ENCODE measurements around the gene ANO9.

ANO9 gene

DNA sequence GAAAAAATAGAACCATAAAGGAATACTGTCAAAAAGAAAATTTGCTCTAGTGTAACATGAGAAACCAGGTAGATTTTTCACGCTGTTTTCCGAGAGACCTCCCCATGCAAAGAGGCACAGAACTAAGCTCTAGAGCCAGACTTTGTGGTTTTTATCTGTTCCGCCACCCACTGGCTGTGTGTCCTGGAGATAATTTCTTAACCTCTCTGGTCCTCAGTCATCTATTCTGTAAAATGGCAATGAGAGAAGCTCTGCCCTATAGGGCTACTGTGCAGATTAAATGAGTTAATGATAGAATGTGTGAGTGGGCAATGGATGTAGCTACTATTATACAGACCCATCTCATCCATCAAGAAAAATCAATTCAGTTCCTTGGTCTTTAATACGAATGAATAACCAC lies 17.6 kb downstream of the ANO9 start:
- DNase-seq (ENCODE audit: low read depth) = no peak
- TF ChIP-seq, protein P1, sequence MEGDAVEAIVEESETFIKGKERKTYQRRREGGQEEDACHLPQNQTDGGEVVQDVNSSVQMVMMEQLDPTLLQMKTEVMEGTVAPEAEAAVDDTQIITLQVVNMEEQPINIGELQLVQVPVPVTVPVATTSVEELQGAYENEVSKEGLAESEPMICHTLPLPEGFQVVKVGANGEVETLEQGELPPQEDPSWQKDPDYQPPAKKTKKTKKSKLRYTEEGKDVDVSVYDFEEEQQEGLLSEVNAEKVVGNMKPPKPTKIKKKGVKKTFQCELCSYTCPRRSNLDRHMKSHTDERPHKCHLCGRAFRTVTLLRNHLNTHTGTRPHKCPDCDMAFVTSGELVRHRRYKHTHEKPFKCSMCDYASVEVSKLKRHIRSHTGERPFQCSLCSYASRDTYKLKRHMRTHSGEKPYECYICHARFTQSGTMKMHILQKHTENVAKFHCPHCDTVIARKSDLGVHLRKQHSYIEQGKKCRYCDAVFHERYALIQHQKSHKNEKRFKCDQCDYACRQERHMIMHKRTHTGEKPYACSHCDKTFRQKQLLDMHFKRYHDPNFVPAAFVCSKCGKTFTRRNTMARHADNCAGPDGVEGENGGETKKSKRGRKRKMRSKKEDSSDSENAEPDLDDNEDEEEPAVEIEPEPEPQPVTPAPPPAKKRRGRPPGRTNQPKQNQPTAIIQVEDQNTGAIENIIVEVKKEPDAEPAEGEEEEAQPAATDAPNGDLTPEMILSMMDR (IDR thresholded peaks at IDR 0.05; ENCODE audit: low read length, missing control alignments) = no peak
- no peak overlapping the region for H3K4me3 ChIP-seq (replicated peaks; ENCODE audit: low read depth, low read length)

DNA sequence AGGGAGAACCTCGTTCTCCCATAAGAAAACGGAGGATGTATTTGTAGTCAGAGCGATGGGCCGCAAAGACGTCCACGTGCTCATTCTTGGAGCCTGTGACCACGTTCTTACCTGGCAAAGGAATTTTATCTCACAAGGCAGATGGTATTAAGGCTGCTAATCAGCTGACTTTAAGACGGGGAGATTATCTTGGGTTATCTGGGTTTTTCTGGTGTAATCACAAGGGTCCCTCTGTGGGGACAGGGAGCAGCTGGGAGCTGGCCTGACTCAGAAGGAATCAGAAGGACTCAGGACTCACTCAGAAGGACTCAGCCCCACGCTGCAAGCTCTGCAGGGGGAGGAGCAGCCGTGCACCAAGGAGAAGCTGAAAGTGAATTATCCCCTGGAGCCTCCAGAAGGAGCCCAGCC lies 19.6 kb downstream of the ANO9 start:
- no peak for DNase-seq (ENCODE audit: low read depth)
- no peak overlapping the region for H3K4me3 ChIP-seq (replicated peaks; ENCODE audit: low read depth, low read length)
- TF ChIP-seq, protein P1 (IDR thresholded peaks at IDR 0.05; ENCODE audit: low read length, missing control alignments) = no peak

DNA sequence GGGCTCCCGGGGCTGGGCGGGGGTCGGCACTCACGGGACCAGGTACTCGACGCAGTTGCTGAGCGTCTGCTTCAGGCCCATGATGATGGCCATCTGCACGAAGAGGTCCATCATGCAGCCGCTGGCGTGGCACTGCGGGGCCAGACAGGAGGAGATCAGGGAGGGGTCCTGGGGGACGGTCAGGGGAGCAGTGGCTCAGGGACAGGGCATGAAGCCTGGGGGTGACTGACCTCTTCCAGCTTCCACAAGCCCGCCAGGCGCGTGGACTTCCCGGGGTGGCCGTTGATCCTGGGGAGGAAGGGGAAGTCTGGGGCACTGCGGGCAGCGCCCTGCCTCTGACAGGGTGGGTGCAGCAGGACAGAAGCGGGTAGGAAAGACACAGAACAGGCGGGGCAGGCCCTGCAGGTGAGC lies 20.9 kb downstream of the ANO9 start:
- TF ChIP-seq, protein P1 (IDR thresholded peaks at IDR 0.05; ENCODE audit: low read length, missing control alignments) = no peak
- no peak overlapping the region for H3K4me3 ChIP-seq (replicated peaks; ENCODE audit: low read depth, low read length)
- DNase-seq (ENCODE audit: low read depth) = no peak

DNA sequence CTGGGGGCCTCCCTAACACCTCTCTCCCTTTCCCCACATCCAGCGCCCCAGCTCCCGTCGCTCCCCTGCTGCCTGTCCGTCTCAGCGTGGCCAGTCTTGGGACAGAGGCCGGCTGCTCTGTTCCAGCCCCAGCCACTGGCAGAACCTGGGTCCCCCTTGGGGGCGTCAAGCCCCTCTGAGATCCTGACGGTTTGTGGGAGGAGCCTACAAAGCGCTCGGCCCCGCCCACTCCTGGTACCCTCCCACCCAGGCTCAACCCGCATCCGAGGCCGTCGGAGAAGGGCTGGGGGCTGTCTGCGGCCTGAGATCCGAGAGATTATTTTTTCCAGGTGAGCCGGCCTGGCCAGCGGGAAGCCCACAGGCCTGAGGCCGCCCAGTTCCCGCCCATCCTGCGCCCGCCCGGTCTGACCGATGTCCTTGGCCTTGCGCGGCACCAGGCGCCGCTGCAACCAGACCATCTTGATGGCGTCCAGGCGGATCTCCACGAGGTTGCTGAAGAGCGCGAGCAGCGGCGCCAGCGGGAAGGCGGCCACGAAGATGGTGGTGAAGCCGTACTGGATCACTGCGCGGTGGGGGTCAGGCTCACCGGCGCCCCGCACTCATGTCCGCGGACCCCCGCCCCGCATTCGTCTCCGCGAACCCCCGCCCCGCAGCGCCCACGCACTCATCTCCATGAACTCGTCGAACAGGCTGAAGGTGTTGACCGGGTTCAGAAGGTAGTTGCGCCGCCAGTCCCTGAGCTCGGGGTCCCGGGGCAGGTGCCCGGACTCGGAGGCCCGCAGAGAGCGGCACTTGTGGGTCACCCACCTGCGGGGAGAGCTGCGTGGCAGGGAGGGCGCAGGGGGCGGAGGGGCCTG lies 21.5 kb downstream of the ANO9 start:
- H3K4me3 ChIP-seq (replicated peaks; ENCODE audit: low read depth, low read length) = no peak overlapping the region
- DNase-seq (ENCODE audit: low read depth) = no peak
- TF ChIP-seq, protein P1 (IDR thresholded peaks at IDR 0.05; ENCODE audit: low read length, missing control alignments) = no peak

DNA sequence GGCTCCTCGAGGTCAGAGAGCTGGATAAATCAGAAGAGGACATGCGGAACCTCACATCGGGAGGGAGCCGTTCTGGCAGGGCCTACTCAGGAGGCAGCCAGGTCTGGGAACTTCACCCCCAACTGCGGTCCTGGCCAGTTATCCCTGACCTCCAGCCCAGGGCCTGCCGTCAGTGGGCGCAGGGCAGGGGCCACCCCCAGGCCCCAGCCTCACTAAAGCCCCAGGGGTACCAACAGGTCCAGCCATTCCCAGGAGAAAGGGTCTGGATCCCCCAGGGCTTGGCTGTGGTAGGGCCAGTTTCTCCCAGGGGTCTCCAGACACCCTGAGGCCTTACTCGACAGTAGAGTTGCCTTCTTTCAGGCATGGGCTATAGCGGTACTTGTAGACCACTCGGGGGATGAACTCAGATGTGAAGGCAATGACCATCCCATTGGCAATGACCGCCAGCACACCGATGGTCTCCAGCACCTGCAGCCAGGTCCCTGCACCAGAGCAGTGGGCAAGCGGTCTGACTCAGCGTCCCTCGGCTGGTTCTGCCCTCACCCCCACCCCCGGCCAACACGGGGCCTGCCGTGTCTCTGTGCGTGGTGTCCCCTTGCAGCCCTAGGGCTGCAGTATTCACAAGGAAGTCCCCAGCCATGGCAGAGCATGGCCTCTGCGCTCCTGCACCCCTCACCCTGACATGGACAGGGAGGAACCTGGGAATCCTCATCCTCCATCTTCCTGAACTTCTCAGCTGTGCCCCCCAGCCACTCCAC lies 22.4 kb downstream of the ANO9 start:
- no peak overlapping the region for H3K4me3 ChIP-seq (replicated peaks; ENCODE audit: low read depth, low read length)
- DNase-seq (ENCODE audit: low read depth) = no peak
- TF ChIP-seq, protein P1 (IDR thresholded peaks at IDR 0.05; ENCODE audit: low read length, missing control alignments) = no peak

DNA sequence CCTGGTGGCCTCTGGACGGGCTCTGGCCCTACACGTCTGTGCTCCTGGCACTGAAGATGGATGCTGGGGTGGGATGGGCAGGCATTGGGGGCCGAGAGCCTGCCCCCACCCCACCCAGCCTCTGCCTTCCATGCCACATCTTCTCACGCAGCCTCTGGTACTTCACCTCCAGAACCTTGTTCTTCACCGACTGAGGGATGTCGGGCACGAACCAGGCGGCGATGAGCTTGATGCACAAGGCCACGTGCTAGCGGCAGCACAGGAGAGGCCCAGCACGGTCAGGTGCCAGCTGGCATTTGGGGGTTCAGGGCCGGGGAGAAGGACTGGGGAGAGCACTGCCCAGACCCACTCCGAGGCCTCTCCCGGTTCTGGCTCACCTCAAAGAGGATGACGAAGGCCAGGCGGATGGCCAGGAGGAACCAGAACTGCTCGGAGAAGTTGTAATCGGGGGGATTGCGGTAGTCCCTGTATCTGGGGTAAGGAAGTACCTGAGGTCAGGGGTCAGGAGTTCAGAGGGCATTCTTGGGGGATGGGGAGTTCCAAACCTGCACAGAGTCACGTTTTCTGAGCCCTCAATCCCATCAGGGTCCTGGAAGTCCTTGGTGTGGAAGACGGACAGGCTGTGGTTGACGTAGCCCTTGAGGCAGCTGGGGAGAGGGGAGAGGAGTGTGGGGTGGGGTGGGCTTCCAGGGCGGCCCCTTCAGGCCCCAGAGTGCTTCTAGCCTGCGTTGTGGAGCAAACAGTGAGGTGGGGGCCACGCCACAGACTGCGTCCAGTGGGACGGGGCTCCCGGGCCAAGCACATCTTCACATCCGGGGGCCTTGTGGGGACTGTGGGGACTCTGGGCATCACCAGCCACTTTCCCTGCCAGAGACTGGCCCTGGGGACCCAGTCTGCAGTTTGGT lies 23.2 kb downstream of the ANO9 start:
- DNase-seq (ENCODE audit: low read depth) = no peak
- H3K4me3 ChIP-seq (replicated peaks; ENCODE audit: low read depth, low read length) = no peak overlapping the region
- TF ChIP-seq, protein P1 (IDR thresholded peaks at IDR 0.05; ENCODE audit: low read length, missing control alignments) = no peak

Data from fibroblast of pulmonary artery (primary cell).